ENCODE results near the gene PCGF3. TPM values are rescaled to one million over a fixed set of nuclear protein-coding genes. Genes with fewer than 3 reads are reported as not detected.
A peak's percentile ranks its signal among the peaks of the same experiment; 100 is the strongest.

Gene PCGF3
- total RNA-seq, 6 experiments from 2014 or later: 13.0 to 23.5 (median 14.7) TPM

GRCh38 chr4:742096-742741 is 36.6 kb downstream of the PCGF3 start:
- H3K36me3 ChIP-seq: peaks cover 0 to 17% (median 8%) of the 10 kb centered on the region in 4 donors

GRCh38 chr4:742742-743311 is 37.2 kb downstream of the PCGF3 start:
- Histone ChIP-seq H3K27me3 (no peaks in the 10 kb centered on the region), H3K36me3 (peaks cover 0 to 13% (median 6%) of the 10 kb centered on the region in 4 donors), H3K4me3 (no peak overlapping the region), H3K4me1 (no peaks in the 10 kb centered on the region), H3K9me3 (no peaks in the 10 kb centered on the region), H3K27ac (no peak overlapping the region)
- intact Hi-C loops (cut with DNase I): no loop called here
- TF ChIP-seq CTCF (IDR thresholded peaks at IDR 0.05): peak; percentile 74 to 97 (median 92)
- no peak for TF ChIP-seq POLR2A (IDR thresholded peaks at IDR 0.05)
- DNase-seq: peak; percentile 73 to 77 (median 76)
- peak; percentile 89 to 98 (median 94) for ATAC-seq
- WGBS (ENCODE audit: insufficient coverage, low coverage, low lambda C conversion rate, missing lambda C conversion rate): 79% methylated on average over 4 of the region's 26 CpGs

More at GRCh38 chr4:742096-742741, 36.6 kb downstream of the PCGF3 start:
- Histone ChIP-seq H3K4me1 (no peaks in the 10 kb centered on the region), H3K27ac (no peak overlapping the region), H3K4me3 (no peak overlapping the region), H3K27me3 (no peaks in the 10 kb centered on the region), H3K9me3 (no peaks in the 10 kb centered on the region)
- intact Hi-C loops (cut with DNase I): no loop called here
- ATAC-seq: peak in 2 of 4 donors; percentile 3 to 7
- no peak for DNase-seq
- 56% methylated on average over 9 of the region's 21 CpGs for whole genome bisulfite sequencing (ENCODE audit: insufficient coverage, low coverage, low lambda C conversion rate, missing lambda C conversion rate)
- TF ChIP-seq CTCF (IDR thresholded peaks at IDR 0.05): no peak
- no peak for TF ChIP-seq POLR2A (IDR thresholded peaks at IDR 0.05)

- Histone ChIP-seq H3K27me3 (no peaks in the 10 kb centered on the region), H3K4me1 (no peaks in the 10 kb centered on the region), H3K36me3 (peaks cover 0 to 13% (median 3%) of the 10 kb centered on the region in 4 donors), H3K27ac (no peak overlapping the region), H3K4me3 (no peak overlapping the region), H3K9me3 (no peaks in the 10 kb centered on the region)
- 76% methylated on average over 16 of the region's 22 CpGs for WGBS (ENCODE audit: insufficient coverage, low coverage, low lambda C conversion rate, missing lambda C conversion rate)
- TF ChIP-seq CTCF (IDR thresholded peaks at IDR 0.05) (no peak), POLR2A (IDR thresholded peaks at IDR 0.05) (no peak)
- intact Hi-C loops (cut with DNase I): no loop called here
- DNase-seq: no peak
- no peak for ATAC-seq
Observed at GRCh38 chr4:743463-744211, 38.0 kb downstream of the PCGF3 start.

- whole genome bisulfite sequencing (ENCODE audit: insufficient coverage, low coverage, low lambda C conversion rate, missing lambda C conversion rate): 87% methylated on average over 18 of the region's 44 CpGs
Observed at GRCh38 chr4:744212-744841, 38.7 kb downstream of the PCGF3 start.

More at GRCh38 chr4:744212-744841, 38.7 kb downstream of the PCGF3 start:
- ATAC-seq (no peak), DNase-seq (no peak)
- H3K9me3 ChIP-seq: no peaks in the 10 kb centered on the region
- intact Hi-C loops (cut with DNase I): no loop called here
- no peak overlapping the region for H3K4me3 ChIP-seq
- TF ChIP-seq POLR2A (IDR thresholded peaks at IDR 0.05) (no peak), CTCF (IDR thresholded peaks at IDR 0.05) (no peak)
- H3K27ac ChIP-seq: no peak overlapping the region
- peaks cover 0 to 14% (median 3%) of the 10 kb centered on the region in 4 donors for H3K36me3 ChIP-seq
- H3K4me1 ChIP-seq: no peaks in the 10 kb centered on the region
- H3K27me3 ChIP-seq: no peaks in the 10 kb centered on the region

All from right lobe of liver (tissue), 6 donors.